CD4-positive, CD25-positive, alpha-beta regulatory T cell (primary cell): Measurements from ENCODE around the gene ESRRA. TPM values are rescaled to one million over a fixed set of nuclear protein-coding genes. Genes with fewer than 3 reads are reported as not detected.

Source experiments
- ATAC-seq, 2 donors: fragments of 150-1000 bp; cut with Tn5 transposase; one replicate each; pipeline ENCODE4 v1.10.0; 2021; ENCODE audit warnings: low read depth in 2 of 2, moderate number of reproducible peaks in 2 of 2, moderate library complexity in 1 of 2
- DNase-seq, 3 donors: peaks; one replicate each; pipeline versions ENCODE4 v3.0.0 to v3.0.0-alpha.2; 2012 to 2022; ENCODE audit warnings: mixed read lengths in 1 of 3
- H3K27ac ChIP-seq: one replicate; pipeline ENCODE4 v1.7.0; 2013; ENCODE audit warnings: mild to moderate bottlenecking, low read length; ENCODE audit not compliant: insufficient read depth, poor library complexity, severe bottlenecking
- H3K27me3 ChIP-seq: one replicate; pipeline ENCODE4 v1.7.0; 2013; ENCODE audit warnings: low read length; ENCODE audit not compliant: control insufficient read depth, insufficient read depth
- H3K36me3 ChIP-seq: one replicate; pipeline ENCODE4 v1.7.0; 2013; ENCODE audit warnings: mild to moderate bottlenecking, low read length, moderate library complexity; ENCODE audit not compliant: control insufficient read depth, insufficient read depth
- H3K4me1 ChIP-seq: 2 replicates; pipeline ENCODE4 v1.7.0; 2013; ENCODE audit warnings: mild to moderate bottlenecking, low read length; ENCODE audit not compliant: insufficient read depth, control insufficient read depth, poor library complexity, severe bottlenecking
- H3K4me3 ChIP-seq: one replicate; pipeline ENCODE4 v1.7.0; 2013; ENCODE audit warnings: low read depth, mild to moderate bottlenecking, low read length, moderate library complexity
- H3K9me3 ChIP-seq, 2 experiments: 1 replicate in 1 of 2; 2 replicates in 1 of 2; pipeline ENCODE4 v1.7.0; 2013; ENCODE audit warnings: low read length in 2 of 2, mild to moderate bottlenecking in 1 of 2, moderate library complexity in 1 of 2; ENCODE audit not compliant: control insufficient read depth in 2 of 2
- H3K27ac Mint-ChIP-seq, 3 donors: one replicate each; pipeline ENCODE4 v1.8.0; 2020 to 2022; ENCODE audit warnings: mild to moderate bottlenecking in 3 of 3, mixed read lengths in 3 of 3, moderate library complexity in 2 of 3
- H3K27me3 Mint-ChIP-seq: one replicate; pipeline ENCODE4 v1.8.0; 2022; ENCODE audit warnings: mild to moderate bottlenecking, mixed read lengths
- H3K36me3 Mint-ChIP-seq: one replicate; pipeline ENCODE4 v1.8.0; 2020; ENCODE audit warnings: mixed read lengths
- H3K4me1 Mint-ChIP-seq, 4 donors: one replicate each; pipeline ENCODE4 v1.8.0; 2020 to 2022; ENCODE audit warnings: mixed read lengths in 4 of 4, mild to moderate bottlenecking in 1 of 4
- H3K4me3 Mint-ChIP-seq, 4 donors: one replicate each; pipeline ENCODE4 v1.8.0; 2020 to 2022; ENCODE audit warnings: mild to moderate bottlenecking in 4 of 4, mixed read lengths in 4 of 4, moderate library complexity in 3 of 4
- H3K9me3 Mint-ChIP-seq, 7 donors: one replicate each; pipeline ENCODE4 v1.8.0; 2020 to 2022; ENCODE audit warnings: mixed read lengths in 7 of 7, mild to moderate bottlenecking in 3 of 7, moderate library complexity in 2 of 7
- polyA plus RNA-seq, 4 donors: library from polyadenylated mRNA; unstranded; fragments of 300-500 nt; fragmentation: Illumina TruSeq; gene quantifications; one replicate each; pipeline ENCODE4 v1.2.3, GENCODE V29; 2021
- total RNA-seq: library from RNA; stranded (reverse); gene quantifications from one replicate; pipeline ENCODE4 v1.2.3, GENCODE V29; 2022

Gene ESRRA
- 28.6 TPM for total RNA-seq
- 1 to 10 TPM; 6.0 to 7.4 (median 6.4) TPM for polyA plus RNA-seq

DNA sequence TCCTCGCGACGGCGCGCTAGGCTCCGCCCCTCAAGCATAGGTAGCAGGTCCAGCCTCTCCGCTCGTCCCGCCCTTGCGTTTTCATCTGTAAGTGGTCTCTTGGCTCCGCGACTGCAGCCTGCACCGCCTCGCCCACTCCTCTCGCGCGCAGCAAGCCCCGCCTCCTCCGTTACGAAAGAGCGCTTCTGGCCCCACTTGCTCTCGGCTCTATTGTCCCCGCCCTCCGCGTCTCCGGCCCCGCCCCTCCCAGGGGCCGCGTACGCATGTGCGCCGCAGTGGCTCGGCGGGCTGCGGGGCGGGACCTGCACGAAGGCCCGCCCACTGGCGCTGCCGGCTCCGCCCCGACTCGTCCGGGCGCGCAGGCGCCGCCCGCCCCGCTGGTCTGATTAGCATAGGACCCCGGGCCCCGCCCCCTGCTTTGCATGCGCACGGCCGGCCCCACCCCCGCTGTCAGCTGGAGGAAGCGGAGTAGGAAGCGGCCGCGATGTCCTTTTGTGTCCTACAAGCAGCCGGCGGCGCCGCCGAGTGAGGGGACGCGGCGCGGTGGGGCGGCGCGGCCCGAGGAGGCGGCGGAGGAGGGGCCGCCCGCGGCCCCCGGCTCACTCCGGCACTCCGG is at the start of gene ESRRA:
TSS of gene ESRRA (plus strand) at position 450 of the 616 bp plus-strand sequence. CDS start 1,656 bp downstream, outside the sequence.
- H3K4me1 ChIP-seq = peaks cover 37% of the 10 kb centered on the region
- Mint-ChIP-seq H3K36me3 (no peaks in the 10 kb centered on the region), H3K4me1 (peaks cover 6 to 44% (median 18%) of the 10 kb centered on the region in 4 donors), H3K4me3 (peak within 1 kb of the TSS; percentile 95 to 99 (median 97)), H3K9me3 (no peaks in the 10 kb centered on the region), H3K27ac (peak within 1 kb of the TSS; percentile 96 to 98 (median 96)), H3K27me3 (peaks cover 20% of the 10 kb centered on the region)
- H3K4me3 ChIP-seq = peak within 1 kb of the TSS; percentile 77
- ATAC-seq (peak; percentile 75 to 78), DNase-seq (peak; percentile 98 to 99 (median 99))
- H3K27me3 ChIP-seq = peaks cover 3% of the 10 kb centered on the region
- H3K9me3 ChIP-seq = no peaks in the 10 kb centered on the region
- H3K36me3 ChIP-seq = no peaks in the 10 kb centered on the region
- H3K27ac ChIP-seq = peak within 1 kb of the TSS; percentile 94

DNA sequence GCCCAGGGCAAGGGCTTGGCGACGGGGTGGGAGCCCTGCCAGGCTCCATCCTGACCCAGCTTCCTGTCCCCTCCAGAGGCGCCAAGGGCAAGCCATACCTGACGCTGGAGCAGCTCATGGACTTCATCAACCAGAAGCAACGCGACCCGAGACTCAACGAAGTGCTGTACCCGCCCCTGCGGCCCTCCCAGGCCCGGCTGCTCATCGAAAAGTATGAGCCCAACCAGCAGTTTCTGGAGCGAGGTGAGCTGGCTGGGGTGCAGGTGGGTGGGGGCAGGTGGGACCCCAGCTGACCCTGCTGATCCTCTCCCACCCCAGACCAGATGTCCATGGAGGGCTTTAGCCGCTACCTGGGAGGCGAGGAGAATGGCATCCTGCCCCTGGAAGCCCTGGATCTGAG is 49.0 kb upstream of the ESRRA start:
- DNase-seq = no peak
- no peak overlapping the region for H3K27ac Mint-ChIP-seq
- H3K4me1 ChIP-seq = peaks cover 18% of the 10 kb centered on the region
- H3K27me3 ChIP-seq = no peaks in the 10 kb centered on the region
- no peaks in the 10 kb centered on the region for H3K9me3 Mint-ChIP-seq
- no peak overlapping the region for H3K4me3 Mint-ChIP-seq
- H3K4me1 Mint-ChIP-seq = peaks cover 0 to 22% (median 11%) of the 10 kb centered on the region in 4 donors
- H3K36me3 ChIP-seq = peaks cover 4% of the 10 kb centered on the region
- no peaks in the 10 kb centered on the region for H3K9me3 ChIP-seq
- no peak for ATAC-seq
- H3K27ac ChIP-seq = no peak overlapping the region
- no peaks in the 10 kb centered on the region for H3K27me3 Mint-ChIP-seq
- no peak overlapping the region for H3K4me3 ChIP-seq
- H3K36me3 Mint-ChIP-seq = no peaks in the 10 kb centered on the region

GRCh38 chr11:64258356-64258755 is 47.0 kb upstream of the ESRRA start:
- Mint-ChIP-seq H3K4me1 (peaks cover 0 to 13% (median 8%) of the 10 kb centered on the region in 4 donors), H3K4me3 (no peak overlapping the region), H3K27me3 (no peaks in the 10 kb centered on the region), H3K9me3 (no peaks in the 10 kb centered on the region), H3K36me3 (no peaks in the 10 kb centered on the region), H3K27ac (no peak overlapping the region)
- H3K36me3 ChIP-seq = peaks cover 4% of the 10 kb centered on the region
- H3K4me3 ChIP-seq = no peak overlapping the region
- DNase-seq (no peak), ATAC-seq (no peak)
- no peaks in the 10 kb centered on the region for H3K9me3 ChIP-seq
- H3K27me3 ChIP-seq = no peaks in the 10 kb centered on the region
- H3K27ac ChIP-seq = no peak overlapping the region
- H3K4me1 ChIP-seq = peaks cover 5% of the 10 kb centered on the region

- Histone ChIP-seq H3K4me1 (peaks cover 5% of the 10 kb centered on the region), H3K4me3 (no peak overlapping the region), H3K36me3 (peaks cover 4% of the 10 kb centered on the region), H3K27ac (no peak overlapping the region), H3K27me3 (no peaks in the 10 kb centered on the region), H3K9me3 (no peaks in the 10 kb centered on the region)
- peak overlapping the region in 1 of 3 donors; percentile 63 for H3K27ac Mint-ChIP-seq
- no peaks in the 10 kb centered on the region for H3K36me3 Mint-ChIP-seq
- peak overlapping the region in 1 of 4 donors; percentile 84 for H3K4me3 Mint-ChIP-seq
- H3K4me1 Mint-ChIP-seq = peaks cover 0 to 8% (median 6%) of the 10 kb centered on the region in 4 donors
- H3K9me3 Mint-ChIP-seq = no peaks in the 10 kb centered on the region
- no peak for ATAC-seq
- DNase-seq = no peak
- H3K27me3 Mint-ChIP-seq = no peaks in the 10 kb centered on the region
These were observed 46.3 kb upstream of the ESRRA start for GRCh38 chr11:64258946-64259532.

GRCh38 chr11:64259533-64260067 is 45.7 kb upstream of the ESRRA start:
- Mint-ChIP-seq H3K4me1 (peaks cover 0 to 9% (median 6%) of the 10 kb centered on the region in 4 donors), H3K27ac (peak overlapping the region in 1 of 3 donors; percentile 63), H3K9me3 (no peaks in the 10 kb centered on the region), H3K36me3 (no peaks in the 10 kb centered on the region), H3K27me3 (no peaks in the 10 kb centered on the region), H3K4me3 (peak overlapping the region in 2 of 4 donors; percentile 82 to 84)
- DNase-seq (no peak), ATAC-seq (peak in 1 of 2 donors; percentile 32)
- H3K27me3 ChIP-seq = no peaks in the 10 kb centered on the region
- H3K9me3 ChIP-seq = no peaks in the 10 kb centered on the region
- H3K36me3 ChIP-seq = peaks cover 4% of the 10 kb centered on the region
- H3K4me1 ChIP-seq = peaks cover 5% of the 10 kb centered on the region
- H3K27ac ChIP-seq = no peak overlapping the region
- H3K4me3 ChIP-seq = no peak overlapping the region

DNA sequence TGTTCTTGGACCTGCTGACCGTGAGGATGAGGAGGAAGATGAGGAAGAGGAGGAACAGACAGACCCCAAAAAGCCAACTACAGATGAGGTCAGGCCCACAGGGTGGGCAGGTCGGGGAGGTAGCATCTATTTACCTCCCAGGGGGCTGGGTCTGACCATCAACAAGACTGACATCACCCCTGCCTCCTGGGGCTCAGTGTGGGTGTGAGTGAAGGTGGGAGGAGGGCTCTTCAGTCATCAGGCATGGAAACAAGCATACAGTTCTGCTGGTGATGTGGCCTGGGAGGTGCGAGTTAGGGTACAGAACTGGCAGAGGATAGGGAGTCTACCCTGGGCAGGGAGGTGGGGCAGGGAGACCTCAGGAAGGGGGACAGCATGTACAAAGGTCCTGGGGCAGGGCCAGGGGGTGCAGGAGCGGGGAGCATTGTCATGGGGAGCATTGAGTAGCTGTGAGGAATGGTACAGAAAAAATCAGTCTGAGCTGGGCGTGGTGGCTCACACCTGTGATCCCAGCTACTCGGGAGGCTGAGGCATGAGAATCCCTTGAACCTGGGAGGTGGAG is 45.1 kb upstream of the ESRRA start:
- peaks cover 0 to 9% (median 6%) of the 10 kb centered on the region in 4 donors for H3K4me1 Mint-ChIP-seq
- Histone ChIP-seq H3K4me3 (no peak overlapping the region), H3K27ac (no peak overlapping the region), H3K4me1 (peaks cover 5% of the 10 kb centered on the region), H3K36me3 (peaks cover 4% of the 10 kb centered on the region), H3K9me3 (no peaks in the 10 kb centered on the region), H3K27me3 (no peaks in the 10 kb centered on the region)
- no peaks in the 10 kb centered on the region for H3K36me3 Mint-ChIP-seq
- no peaks in the 10 kb centered on the region for H3K9me3 Mint-ChIP-seq
- ATAC-seq (no peak), DNase-seq (no peak)
- H3K27ac Mint-ChIP-seq = peak overlapping the region in 1 of 3 donors; percentile 63
- H3K4me3 Mint-ChIP-seq = peak overlapping the region in 2 of 4 donors; percentile 44 to 82
- no peaks in the 10 kb centered on the region for H3K27me3 Mint-ChIP-seq

DNA sequence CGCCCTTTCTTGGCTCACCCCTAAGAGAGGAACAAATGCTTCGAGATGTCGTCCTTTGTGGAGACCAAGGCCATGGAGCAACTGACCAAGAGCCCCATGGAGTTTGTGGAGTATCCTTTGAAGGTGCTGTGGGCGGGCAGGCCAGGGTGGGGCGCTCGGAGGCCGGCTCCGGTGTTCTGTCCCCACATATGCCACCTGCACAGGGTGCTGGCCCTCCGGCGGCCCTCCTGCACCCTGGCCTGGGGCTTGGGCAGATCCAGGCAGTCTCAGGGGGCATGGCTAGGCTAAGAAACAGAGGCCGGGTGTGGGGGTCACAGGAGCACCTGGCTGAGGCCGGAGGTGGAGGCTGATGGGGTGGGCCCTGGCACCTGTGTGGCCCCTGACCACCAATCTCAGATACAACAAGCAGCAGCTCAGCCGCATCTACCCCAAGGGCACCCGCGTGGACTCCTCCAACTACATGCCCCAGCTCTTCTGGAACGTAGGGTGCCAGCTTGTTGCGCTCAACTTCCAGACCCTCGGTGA is 43.7 kb upstream of the ESRRA start:
- Mint-ChIP-seq H3K36me3 (no peaks in the 10 kb centered on the region), H3K4me1 (peaks cover 0 to 9% (median 6%) of the 10 kb centered on the region in 4 donors), H3K4me3 (no peak overlapping the region), H3K27ac (no peak overlapping the region), H3K9me3 (no peaks in the 10 kb centered on the region), H3K27me3 (no peaks in the 10 kb centered on the region)
- DNase-seq = no peak
- H3K27ac ChIP-seq = no peak overlapping the region
- H3K9me3 ChIP-seq = no peaks in the 10 kb centered on the region
- peaks cover 4% of the 10 kb centered on the region for H3K36me3 ChIP-seq
- no peak for ATAC-seq
- H3K4me3 ChIP-seq = no peak overlapping the region
- no peaks in the 10 kb centered on the region for H3K27me3 ChIP-seq
- peaks cover 5% of the 10 kb centered on the region for H3K4me1 ChIP-seq
